HepG2 (cell line): ENCODE data around the gene SEMA6B. TPM values are rescaled to one million over a fixed set of nuclear protein-coding genes. Genes with fewer than 3 reads are reported as not detected.

Experiments
- GATA4 ChIP-seq: sonication (generic); IDR thresholded peaks from 2 replicates; pipeline ENCODE4 v1.6.1; 2016; ENCODE audit warnings: antibody characterized with exemption, low read depth, borderline replicate concordance
- GATAD2A ChIP-seq: IDR thresholded peaks from 2 replicates; pipeline ENCODE4 v1.6.1; 2016
- HDAC2 ChIP-seq: sonication (generic); formaldehyde crosslinking; IDR thresholded peaks from 2 replicates; pipeline ENCODE4 v1.4.0; 2020; ENCODE audit warnings: missing genetic modification reagents
- HIVEP1 ChIP-seq: sonication (generic); formaldehyde crosslinking; IDR thresholded peaks from 2 replicates; pipeline ENCODE4 v1.4.0; 2020; ENCODE audit warnings: mild to moderate bottlenecking, missing genetic modification reagents
- IRF2 ChIP-seq: IDR thresholded peaks from 2 replicates; pipeline ENCODE4 v1.6.1; 2018; ENCODE audit warnings: missing genetic modification reagents, missing compliant biosample characterization
- JUN ChIP-seq: sonication (generic); formaldehyde crosslinking; IDR thresholded peaks from 2 replicates; pipeline ENCODE4 v1.4.0; 2020; ENCODE audit warnings: mild to moderate bottlenecking, missing genetic modification reagents
- MEIS2 ChIP-seq: sonication (generic); formaldehyde crosslinking; IDR thresholded peaks from 2 replicates; pipeline ENCODE4 v1.9.0; 2021; ENCODE audit warnings: mild to moderate bottlenecking, missing genetic modification reagents
- NFE2L1 ChIP-seq: sonication (generic); formaldehyde crosslinking; IDR thresholded peaks from 2 replicates; pipeline ENCODE4 v1.4.0; 2020; ENCODE audit warnings: missing genetic modification reagents, mild to moderate bottlenecking, borderline replicate concordance
- NFRKB ChIP-seq: fragments of 450-650 bp; IDR thresholded peaks from 2 replicates; pipeline ENCODE4 v1.6.1; 2017
- NPAS2 ChIP-seq: sonication (generic); formaldehyde crosslinking; IDR thresholded peaks from 2 replicates; pipeline ENCODE4 v1.8.0; 2022; ENCODE audit warnings: mild to moderate bottlenecking, missing genetic modification reagents, borderline replicate concordance
- POLR2AphosphoS2 ChIP-seq: IDR thresholded peaks from 2 replicates; pipeline ENCODE4 v1.6.1; 2011; ENCODE audit warnings: low read depth, low read length, improper control_type of control experiment
- RFX3 ChIP-seq: IDR thresholded peaks from 2 replicates; pipeline ENCODE4 v1.6.1; 2016; ENCODE audit warnings: missing biosample characterization, missing genetic modification reagents
- SOX5 ChIP-seq: IDR thresholded peaks from 2 replicates; pipeline ENCODE4 v1.6.1; 2016; ENCODE audit warnings: borderline replicate concordance
- ZC3H4 ChIP-seq: sonication (generic); formaldehyde crosslinking; IDR thresholded peaks from 2 replicates; pipeline ENCODE4 v1.4.0; 2020; ENCODE audit warnings: missing genetic modification reagents, borderline replicate concordance
- ZMYM3 ChIP-seq: sonication (generic); formaldehyde crosslinking; IDR thresholded peaks from 2 replicates; pipeline ENCODE4 v1.5.1; 2020; ENCODE audit warnings: mild to moderate bottlenecking, missing genetic modification reagents
- ZNF224 ChIP-seq: sonication (generic); formaldehyde crosslinking; IDR thresholded peaks from 2 replicates; pipeline ENCODE4 v1.5.0; 2020; ENCODE audit warnings: mild to moderate bottlenecking, missing genetic modification reagents
- ZNF282 ChIP-seq: fragments of 450-650 bp; IDR thresholded peaks from 2 replicates; pipeline ENCODE4 v1.6.1; 2018; ENCODE audit not compliant: partially characterized antibody
- ZNF343 ChIP-seq: sonication (generic); formaldehyde crosslinking; IDR thresholded peaks from 2 replicates; pipeline ENCODE4 v1.4.0; 2020; ENCODE audit warnings: mild to moderate bottlenecking, missing genetic modification reagents
- ZNF543 ChIP-seq: sonication (generic); formaldehyde crosslinking; IDR thresholded peaks from 2 replicates; pipeline ENCODE4 v1.4.0; 2020; ENCODE audit warnings: mild to moderate bottlenecking, missing genetic modification reagents
- ZNF547 ChIP-seq: sonication (generic); formaldehyde crosslinking; IDR thresholded peaks from 2 replicates; pipeline ENCODE4 v1.5.1; 2020; ENCODE audit warnings: mild to moderate bottlenecking, missing genetic modification reagents
- ZNF598 ChIP-seq: sonication (generic); formaldehyde crosslinking; IDR thresholded peaks from 2 replicates; pipeline ENCODE4 v1.5.1; 2020; ENCODE audit warnings: mild to moderate bottlenecking, missing genetic modification reagents, borderline replicate concordance
- ZNF747 ChIP-seq: sonication (generic); formaldehyde crosslinking; IDR thresholded peaks from 2 replicates; pipeline ENCODE4 v1.8.1; 2023; ENCODE audit warnings: missing genetic modification reagents, mild to moderate bottlenecking, borderline replicate concordance
- ZNF761 ChIP-seq: sonication (generic); formaldehyde crosslinking; conservative IDR thresholded peaks from 2 replicates; pipeline ENCODE4 v1.4.0; 2020; ENCODE audit warnings: mild to moderate bottlenecking, missing genetic modification reagents
- polyA plus RNA-seq, 8 experiments: library from polyadenylated mRNA; depleted of rRNA in 3 of 8; stranded (reverse) in 7 of 8; unstranded in 1 of 8; fragments of >200 nt; fragmentation: Illumina TruSeq in 4 of 8; extraction: Trizol in 4 of 8; gene quantifications; 2 replicates each; pipeline versions ENCODE4 v1.2.1 to v1.2.3, GENCODE V29; 2011 to 2016; ENCODE audit warnings: low read depth in 4 of 8, missing spikeins in 1 of 8, mixed read lengths in 1 of 8; ENCODE audit not compliant: insufficient read depth in 1 of 8
- total RNA-seq, 5 experiments: library from RNA; depleted of rRNA; stranded (reverse); fragments of >200 nt; fragmentation: Illumina TruSeq; extraction: Trizol; gene quantifications; 2 replicates each; pipeline ENCODE4 v1.2.3, GENCODE V29; 2016; ENCODE audit warnings: low read depth in 1 of 5
- TF ChIP-seq, protein P1 (sequence below): sonication (generic); formaldehyde crosslinking; IDR thresholded peaks from 2 replicates; pipeline ENCODE4 v1.4.0; 2020; ENCODE audit warnings: missing genetic modification reagents, borderline replicate concordance
- TF ChIP-seq, protein P2 (sequence below): sonication (generic); formaldehyde crosslinking; conservative IDR thresholded peaks from 2 replicates; pipeline ENCODE4 v1.4.0; 2020; ENCODE audit warnings: missing genetic modification reagents
- TF ChIP-seq, protein P3 (sequence below): sonication (generic); formaldehyde crosslinking; IDR thresholded peaks from 2 replicates; pipeline ENCODE4 v1.4.0; 2020; ENCODE audit warnings: missing genetic modification reagents, borderline replicate concordance

SEMA6B gene
- total and polyA plus RNA-seq, 2 of the 13 experiments (the other 11 are each of a cell fraction or from before 2014, with no cell fraction given), result 45.5 to 67.1 TPM

DNA sequence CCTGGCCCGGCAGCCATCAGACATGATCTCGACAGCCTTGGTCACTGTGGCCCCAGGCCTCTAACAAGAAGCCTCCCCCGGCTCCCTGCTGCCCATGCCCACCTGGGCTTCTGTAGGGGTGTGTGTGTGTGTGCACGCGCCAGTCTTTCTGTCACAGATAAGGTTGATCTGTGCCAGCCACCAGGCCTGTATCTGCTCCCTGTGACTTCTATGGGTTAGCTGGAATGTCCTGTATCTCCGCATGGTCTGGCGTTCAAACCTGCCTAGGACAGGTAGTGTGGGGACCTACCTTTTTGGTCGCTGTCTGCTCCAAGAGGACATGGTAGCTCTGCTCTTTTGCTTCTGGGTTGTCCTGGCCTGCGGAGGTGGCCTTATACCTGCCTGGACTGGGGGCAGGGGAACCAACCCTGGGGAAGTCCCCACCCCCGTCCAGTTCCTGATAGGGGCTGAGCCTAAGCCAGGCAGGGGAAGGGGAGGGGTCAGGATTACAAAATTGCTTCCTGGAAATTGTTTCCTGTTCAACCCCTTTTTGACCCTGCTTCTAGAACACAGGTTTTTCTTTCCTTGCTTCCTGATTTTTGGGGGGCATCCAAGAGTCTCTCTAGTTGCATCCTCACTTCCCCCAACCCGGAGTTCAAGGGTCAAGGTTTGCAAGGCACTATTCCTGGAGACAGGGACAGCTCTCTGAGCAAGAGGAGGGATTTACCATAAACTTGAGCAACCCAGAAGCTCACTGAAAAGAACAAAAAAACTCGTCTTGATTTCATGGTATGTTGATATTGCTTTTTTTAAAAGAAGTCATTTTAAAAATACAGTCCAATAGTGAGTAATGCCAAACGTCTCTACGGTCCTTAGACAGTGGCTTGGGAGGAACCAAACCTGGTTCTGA lies 19.5 kb downstream of the SEMA6B start, which contains the start of gene LRG1 (continued):
- no peak for TF ChIP-seq NFRKB
- no peak for TF ChIP-seq ZNF543 (CRISPR knock-in tag)
- TF ChIP-seq ZNF343, result no peak
- no peak for TF ChIP-seq JUN (CRISPR knock-in tag)
- no peak for TF ChIP-seq ZNF282
- TF ChIP-seq HDAC2 (CRISPR knock-in tag), result peak; percentile 63
- TF ChIP-seq GATA4, result peak; percentile 71; the same call in 1 of the 2 replicates
- TF ChIP-seq NPAS2 (CRISPR knock-in tag), result no peak
- no peak for TF ChIP-seq RFX3
- TF ChIP-seq GATAD2A (CRISPR knock-in tag), result peak; percentile 81
- no peak for TF ChIP-seq POLR2AphosphoS2
- TF ChIP-seq HIVEP1 (CRISPR knock-in tag), result peak; percentile 83; the same call in 1 of the 2 replicates
- peak; percentile 64; the same call in 1 of the 2 replicates for TF ChIP-seq SOX5 (CRISPR knock-in tag)
- peak; percentile 67; the same call in 1 of the 2 replicates for TF ChIP-seq IRF2 (CRISPR knock-in tag)
- TF ChIP-seq ZMYM3, result no peak
- TF ChIP-seq, protein P1, sequence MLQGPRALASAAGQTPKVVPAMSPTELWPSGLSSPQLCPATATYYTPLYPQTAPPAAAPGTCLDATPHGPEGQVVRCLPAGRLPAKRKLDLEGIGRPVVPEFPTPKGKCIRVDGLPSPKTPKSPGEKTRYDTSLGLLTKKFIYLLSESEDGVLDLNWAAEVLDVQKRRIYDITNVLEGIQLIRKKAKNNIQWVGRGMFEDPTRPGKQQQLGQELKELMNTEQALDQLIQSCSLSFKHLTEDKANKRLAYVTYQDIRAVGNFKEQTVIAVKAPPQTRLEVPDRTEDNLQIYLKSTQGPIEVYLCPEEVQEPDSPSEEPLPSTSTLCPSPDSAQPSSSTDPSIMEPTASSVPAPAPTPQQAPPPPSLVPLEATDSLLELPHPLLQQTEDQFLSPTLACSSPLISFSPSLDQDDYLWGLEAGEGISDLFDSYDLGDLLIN (CRISPR knock-in tag), result no peak
- TF ChIP-seq ZNF761 (CRISPR knock-in tag), result no peak
- no peak for TF ChIP-seq ZNF747 (CRISPR knock-in tag)
- 0 out of 2 replicates have a peak, but pooled peaks have one; percentile 16 for TF ChIP-seq MEIS2
- TF ChIP-seq, protein P2, sequence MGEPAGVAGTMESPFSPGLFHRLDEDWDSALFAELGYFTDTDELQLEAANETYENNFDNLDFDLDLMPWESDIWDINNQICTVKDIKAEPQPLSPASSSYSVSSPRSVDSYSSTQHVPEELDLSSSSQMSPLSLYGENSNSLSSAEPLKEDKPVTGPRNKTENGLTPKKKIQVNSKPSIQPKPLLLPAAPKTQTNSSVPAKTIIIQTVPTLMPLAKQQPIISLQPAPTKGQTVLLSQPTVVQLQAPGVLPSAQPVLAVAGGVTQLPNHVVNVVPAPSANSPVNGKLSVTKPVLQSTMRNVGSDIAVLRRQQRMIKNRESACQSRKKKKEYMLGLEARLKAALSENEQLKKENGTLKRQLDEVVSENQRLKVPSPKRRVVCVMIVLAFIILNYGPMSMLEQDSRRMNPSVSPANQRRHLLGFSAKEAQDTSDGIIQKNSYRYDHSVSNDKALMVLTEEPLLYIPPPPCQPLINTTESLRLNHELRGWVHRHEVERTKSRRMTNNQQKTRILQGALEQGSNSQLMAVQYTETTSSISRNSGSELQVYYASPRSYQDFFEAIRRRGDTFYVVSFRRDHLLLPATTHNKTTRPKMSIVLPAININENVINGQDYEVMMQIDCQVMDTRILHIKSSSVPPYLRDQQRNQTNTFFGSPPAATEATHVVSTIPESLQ (CRISPR knock-in tag), result no peak
- TF ChIP-seq, protein P3, sequence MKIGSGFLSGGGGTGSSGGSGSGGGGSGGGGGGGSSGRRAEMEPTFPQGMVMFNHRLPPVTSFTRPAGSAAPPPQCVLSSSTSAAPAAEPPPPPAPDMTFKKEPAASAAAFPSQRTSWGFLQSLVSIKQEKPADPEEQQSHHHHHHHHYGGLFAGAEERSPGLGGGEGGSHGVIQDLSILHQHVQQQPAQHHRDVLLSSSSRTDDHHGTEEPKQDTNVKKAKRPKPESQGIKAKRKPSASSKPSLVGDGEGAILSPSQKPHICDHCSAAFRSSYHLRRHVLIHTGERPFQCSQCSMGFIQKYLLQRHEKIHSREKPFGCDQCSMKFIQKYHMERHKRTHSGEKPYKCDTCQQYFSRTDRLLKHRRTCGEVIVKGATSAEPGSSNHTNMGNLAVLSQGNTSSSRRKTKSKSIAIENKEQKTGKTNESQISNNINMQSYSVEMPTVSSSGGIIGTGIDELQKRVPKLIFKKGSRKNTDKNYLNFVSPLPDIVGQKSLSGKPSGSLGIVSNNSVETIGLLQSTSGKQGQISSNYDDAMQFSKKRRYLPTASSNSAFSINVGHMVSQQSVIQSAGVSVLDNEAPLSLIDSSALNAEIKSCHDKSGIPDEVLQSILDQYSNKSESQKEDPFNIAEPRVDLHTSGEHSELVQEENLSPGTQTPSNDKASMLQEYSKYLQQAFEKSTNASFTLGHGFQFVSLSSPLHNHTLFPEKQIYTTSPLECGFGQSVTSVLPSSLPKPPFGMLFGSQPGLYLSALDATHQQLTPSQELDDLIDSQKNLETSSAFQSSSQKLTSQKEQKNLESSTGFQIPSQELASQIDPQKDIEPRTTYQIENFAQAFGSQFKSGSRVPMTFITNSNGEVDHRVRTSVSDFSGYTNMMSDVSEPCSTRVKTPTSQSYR (CRISPR knock-in tag), result peak; percentile 87
- no peak for TF ChIP-seq NFE2L1
- TF ChIP-seq ZNF547, result peak; percentile 51; the same call in 1 of the 2 replicates
- no peak for TF ChIP-seq ZC3H4 (CRISPR knock-in tag)
- TF ChIP-seq ZNF598 (CRISPR knock-in tag), result no peak; the same call in 1 of the 2 replicates
- TF ChIP-seq ZNF224 (CRISPR knock-in tag), result 0 out of 2 replicates have a peak, but pooled peaks have one; percentile 44
